HG03025 (cell line): ENCODE data around the gene SRPK2.
"Not testable (repeated sequence)": the region's sequence is repeated elsewhere in the genome, so short reads cannot be mapped to it uniquely, and the experiment has no call there.

Source experiments
- ATAC-seq: cut with Tn5 transposase; IDR thresholded peaks from one replicate; pipeline ENCODE4 v1.9.1; 2021; ENCODE audit warnings: mild to moderate bottlenecking, moderate library complexity; ENCODE audit not compliant: unreplicated experiment, low FRiP score

The SRPK2 gene

DNA sequence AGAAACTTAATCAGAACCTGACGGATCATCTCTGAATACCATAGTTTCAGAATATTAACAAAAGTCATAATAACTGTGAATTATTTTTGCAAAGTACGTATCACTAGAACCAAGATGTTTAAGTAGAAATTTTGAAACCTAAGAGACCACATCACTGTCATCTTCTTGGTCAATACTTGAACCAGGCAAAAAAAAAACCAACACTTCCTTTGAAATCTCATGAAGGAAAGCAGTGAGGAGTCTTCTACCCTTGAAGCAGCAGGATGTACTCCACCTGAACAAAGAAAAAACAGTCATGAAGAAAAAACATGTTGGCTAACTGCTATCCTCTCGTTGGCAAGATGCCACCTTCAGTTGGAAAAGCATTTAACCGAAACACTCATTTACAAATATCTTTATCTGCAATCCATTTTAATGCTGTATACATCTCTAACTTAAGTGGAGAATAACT, 82.4 kb downstream of the SRPK2 start:
- ATAC-seq, result no peak

DNA sequence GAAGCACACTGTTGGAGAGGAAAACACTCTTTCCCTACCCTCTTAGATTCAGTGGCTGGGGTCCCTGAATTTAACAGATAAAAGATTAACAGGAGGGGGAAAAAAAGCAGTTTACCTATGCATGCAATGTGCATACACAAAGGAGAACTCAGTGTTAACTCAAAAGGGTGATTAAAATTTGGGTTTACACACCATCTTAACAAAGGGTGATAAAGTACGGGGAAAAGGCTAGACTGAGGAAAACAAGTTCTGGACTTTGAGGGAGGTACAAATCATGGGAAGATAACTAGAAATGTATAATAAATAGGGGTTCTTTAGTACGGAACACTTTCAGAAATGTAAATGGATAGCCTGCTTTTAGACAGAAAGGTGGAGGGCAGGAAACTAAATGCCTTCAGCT, 83.1 kb downstream of the SRPK2 start:
- no peak for ATAC-seq

DNA sequence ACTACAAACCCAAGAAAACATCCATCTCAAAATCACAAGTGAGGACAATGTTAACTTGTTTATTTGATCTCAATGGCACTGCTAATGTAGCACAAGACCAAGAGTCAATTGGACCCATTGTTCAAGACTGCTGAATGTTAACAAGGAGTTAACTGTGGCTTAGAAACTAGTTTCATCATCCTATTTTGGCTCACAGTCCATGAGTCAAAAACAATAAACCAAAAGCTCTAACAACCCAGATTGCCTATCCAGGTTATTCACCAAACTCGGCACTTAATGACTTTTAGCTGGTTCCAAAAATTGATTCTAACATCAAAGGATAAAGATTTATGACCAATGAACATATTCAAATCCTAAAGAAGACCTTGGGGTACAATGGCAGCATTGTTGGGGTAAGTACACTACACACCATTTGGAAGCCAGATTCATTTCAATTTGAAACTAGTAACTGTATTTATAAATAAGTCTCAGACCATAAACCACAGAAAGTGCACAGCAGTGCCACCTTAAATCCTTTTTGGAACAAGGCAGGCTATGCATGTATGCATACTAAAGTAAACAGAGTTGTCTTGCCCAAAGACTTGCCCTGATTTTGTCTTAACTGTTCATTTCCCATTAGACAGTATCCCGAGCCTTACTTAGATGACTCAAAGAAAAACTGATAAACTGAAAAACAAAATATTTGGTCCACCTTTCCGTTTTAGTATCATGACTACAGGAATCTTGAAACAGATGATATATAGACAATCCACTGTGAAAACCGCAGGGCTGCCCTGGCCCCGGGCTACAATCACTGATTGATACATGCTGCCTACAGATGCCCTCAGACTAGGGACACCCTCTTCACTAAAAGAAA, 84.5 kb downstream of the SRPK2 start:
- ATAC-seq, result peak; percentile 82

DNA sequence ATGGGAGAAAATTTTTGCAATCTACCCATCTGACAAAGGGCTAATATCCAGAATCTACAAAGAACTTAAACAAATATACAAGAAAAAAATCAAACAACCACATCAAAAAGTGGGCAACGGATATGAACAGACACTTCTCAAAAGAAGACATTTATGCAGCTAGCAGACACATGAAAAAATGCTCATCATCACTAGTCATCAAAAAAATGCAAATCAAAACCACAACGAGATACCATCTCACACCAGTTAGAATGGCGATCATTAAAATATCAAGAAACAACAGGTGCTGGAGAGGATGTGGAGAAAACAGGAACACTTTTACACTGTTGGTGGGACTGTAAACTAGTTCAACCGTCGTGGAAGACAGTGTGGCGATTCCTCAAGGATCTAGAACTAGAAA, 88.1 kb downstream of the SRPK2 start:
- ATAC-seq, result not testable (repeated sequence)

DNA sequence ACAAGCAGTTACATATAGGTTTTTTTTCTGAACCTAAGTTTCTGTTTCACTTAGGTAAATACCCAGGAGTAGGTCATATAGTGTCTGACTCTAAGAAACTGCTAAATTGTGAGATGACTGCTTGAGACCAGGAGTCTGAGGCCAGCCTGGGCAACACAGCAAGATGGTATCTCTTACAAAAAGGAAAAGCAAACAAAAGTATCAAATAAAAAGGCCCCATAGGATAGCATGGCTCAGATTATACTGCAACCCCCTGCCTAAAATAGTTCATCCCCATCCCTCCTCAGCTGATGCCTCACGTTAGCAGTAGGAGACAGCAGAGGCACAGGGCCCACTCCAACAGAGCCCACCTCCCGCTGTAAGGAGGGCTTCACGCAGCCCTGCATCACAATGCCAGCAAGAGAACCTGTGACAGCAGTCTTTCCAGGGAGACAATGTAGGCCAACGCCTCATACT, 90.3 kb downstream of the SRPK2 start:
- ATAC-seq, result peak; percentile 87

DNA sequence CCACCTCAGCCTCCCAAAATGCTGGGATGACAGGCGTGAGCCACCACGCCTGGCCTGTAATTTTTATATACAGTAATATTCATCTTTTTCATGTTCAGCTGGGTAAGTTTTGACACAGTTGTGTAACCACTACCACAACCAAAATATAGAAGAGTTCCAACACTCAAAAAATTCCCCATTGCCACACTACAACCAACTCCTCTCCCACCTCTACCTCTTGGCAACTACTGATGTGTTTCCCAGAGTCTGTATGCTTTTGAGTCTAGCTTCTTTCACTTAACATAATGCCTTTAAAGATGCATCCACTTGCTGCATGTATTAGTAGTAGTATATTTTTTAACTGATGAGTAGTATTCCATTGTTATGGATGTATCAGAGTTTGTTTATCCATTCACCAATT, 90.7 kb downstream of the SRPK2 start:
- peak; percentile 20 for ATAC-seq

DNA sequence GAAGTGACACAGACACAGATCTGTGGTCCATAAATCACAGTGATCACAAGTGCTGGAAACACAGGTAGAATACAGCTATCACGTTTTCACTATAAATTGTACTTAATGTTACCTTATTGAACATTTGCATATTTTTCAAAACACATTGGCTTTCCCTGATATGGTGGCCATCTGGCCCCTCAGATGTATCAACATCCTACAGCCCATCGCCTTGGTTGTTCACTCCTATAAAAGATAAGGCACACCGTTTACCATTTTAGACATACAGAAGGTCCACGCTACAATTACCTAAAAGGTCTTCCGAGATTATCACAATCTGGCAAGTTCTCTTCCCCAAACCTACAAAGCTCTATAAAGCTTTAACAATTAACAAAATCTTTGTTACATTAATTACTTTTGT, 91.4 kb downstream of the SRPK2 start:
- no peak for ATAC-seq

DNA sequence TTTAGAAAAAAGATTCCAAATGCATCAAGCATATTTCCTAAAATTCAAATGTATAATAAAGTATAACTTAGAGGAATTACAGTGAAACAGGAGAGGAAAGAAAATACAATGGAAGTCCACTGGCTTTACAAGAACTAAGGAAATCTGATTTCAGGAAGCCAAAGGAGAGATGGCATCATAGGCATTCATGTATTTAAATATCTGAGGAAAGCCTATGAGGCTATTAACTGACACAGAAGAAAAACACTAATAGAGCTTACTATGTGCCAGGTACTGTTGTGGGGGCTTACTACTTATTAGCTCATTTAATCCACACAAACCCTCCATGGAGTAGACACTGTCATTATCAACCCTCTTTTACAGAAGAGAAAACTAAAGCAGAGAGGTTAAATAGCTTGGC, 92.2 kb downstream of the SRPK2 start:
- no peak for ATAC-seq

DNA sequence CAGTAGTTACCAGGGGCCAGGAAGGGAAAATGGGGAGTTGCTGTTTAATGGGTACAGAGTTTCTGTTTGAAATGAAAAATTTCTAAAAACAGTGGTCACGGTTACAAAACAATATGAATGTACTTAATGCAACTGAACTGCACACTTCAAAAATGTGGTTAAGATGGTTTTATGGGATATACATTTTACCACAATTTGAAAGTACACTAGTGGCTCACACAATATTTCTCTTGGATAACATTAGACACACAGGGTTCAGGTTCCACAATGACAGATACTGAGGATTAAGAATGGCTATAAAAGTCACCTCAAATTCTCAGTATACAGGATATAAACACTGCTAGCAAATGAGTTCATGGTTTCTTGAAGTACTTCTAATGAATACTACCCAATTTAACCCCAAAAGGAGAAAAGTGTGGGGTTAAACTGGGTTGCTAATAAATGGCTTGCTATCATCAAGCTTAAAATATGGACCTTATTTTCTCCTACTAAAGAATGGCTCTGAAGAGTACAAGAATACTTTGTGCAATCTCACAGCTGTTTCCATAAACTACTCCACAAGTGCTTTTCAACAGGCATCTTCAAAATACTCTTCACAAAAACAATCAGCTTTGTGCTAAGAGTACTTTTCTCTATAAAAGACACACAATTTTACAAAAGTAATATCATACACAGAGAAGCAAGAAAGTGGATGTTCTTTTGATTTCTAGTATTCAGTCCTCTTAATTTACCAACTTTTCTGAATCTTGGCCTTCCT, 92.9 kb downstream of the SRPK2 start:
- no peak for ATAC-seq

DNA sequence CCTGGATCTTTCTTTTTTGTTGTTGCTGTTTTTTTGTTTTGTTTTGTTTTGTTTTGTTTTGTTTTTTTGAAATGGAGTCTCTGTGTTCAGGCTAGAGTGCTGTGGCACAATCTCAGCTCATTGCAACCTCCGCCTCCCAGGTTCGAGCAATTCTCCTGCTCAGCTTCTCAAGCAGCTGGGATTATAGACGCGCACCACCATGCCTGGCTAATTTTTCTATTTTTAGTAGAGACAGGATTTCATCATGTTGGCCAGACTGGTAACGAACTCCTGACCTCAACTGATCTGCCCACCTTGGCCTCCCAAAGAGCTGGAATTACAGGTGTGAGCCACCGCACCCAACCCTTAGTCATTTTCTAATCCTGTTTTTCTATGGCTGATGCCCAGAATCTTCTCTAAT, 94.2 kb downstream of the SRPK2 start:
- not testable (repeated sequence) for ATAC-seq

DNA sequence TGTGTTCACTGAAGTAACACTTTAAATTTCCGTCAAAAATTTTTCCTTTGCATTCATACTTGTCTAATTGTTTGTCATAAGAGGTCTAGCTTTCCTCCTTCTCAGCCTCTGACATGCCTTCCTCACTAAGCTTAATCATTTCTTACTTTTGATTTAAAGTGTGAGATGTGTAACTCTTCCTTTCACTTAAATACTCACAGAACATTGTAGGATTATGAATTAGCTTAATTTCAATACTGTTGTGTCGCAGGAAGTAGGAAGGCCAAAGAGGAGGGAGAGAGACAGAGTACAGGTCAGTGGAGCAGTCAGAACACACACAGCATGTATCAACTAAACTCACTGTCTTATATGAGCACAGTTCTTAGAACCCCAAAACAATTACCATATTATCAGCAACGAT, 99.0 kb downstream of the SRPK2 start:
- ATAC-seq, result no peak

DNA sequence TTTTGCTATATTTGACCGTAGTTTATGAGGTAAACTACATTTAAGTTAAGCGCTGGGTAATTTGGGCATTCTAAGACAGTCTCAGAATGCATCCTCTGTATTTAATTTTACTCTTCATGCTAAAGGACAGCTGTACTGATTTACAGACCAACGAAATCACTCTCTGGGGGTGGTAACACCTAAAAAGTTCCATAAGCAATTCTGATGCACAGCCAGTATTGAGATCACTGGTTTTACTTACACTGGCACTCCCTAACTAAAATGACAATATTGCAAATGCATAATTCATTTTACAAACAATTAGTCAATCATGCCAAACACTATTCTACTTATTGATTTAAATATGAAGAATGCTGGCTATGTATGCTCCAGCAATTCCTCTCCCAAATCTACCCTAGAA, 102.3 kb downstream of the SRPK2 start:
- no peak for ATAC-seq

DNA sequence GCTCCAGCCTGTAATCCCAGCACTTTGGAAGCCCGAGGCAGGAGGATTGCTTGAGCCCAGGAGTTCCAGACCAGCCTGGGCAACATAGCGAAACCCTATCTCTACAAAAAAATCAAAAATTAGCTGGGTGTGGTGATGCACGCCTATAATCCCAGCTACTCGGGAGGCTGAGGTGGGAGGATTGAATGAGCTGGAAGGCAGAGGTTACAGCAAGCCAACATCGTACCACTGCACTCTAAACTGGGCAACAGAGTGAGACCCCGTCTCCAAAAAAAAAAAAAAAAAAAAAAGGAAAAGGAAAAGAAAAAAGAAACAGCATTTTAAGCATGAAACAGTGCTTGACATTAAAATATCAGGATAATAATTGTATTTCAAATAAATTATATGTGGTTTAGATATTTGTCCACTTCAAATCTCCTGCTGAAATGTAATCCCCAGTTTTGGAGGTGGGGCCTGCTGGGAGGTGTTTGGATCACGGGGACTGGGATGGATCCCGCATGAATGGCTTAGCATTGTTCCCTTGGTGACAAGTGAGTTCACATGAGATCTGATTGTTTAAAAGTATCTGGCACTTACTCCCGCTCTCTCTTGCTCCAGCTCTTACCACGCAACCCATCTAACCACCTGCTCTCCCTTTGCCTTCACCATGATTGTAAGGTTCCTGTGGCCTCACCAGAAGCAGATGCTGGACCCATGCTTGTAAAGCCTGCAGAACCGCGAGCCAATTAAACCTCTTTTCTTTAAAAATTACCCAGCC, 103.4 kb downstream of the SRPK2 start:
- ATAC-seq, result no peak

DNA sequence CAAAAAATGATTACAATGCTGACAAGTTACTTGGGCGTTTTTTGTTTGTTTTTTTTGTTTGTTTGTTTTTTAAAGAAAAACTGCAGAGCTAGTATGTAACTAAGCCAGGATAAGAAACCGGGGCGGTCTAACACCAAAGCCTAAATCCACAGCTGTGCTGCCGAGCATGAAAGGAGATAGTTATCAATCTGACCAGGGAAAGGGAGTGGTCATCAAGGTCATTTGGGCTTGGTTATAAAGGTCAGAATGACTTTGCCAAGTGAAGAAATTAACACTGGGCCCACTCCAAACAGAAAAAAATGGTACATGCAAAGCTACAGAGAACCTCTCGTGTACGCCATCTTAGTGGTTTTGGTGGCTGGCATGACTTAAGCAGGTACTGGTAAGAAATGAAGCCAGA, 104.7 kb downstream of the SRPK2 start:
- no peak for ATAC-seq

DNA sequence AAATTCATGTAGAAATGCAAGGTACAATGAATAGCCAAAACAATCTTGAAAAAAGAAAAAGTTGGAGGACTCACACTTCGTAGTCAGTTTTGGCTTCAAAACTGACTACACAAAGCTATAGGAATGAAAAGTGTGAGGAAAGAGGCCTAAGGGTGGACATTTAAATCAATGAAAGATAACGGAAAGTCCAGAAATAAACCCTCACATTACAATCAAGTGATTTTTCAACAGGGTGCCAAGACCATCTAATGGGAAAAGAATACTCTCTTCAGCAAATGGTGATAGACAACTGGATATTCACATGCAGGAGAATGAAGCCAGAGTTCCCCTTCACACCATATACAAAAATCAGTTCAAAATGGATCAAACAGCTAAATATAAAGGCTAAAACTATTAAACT, 106.8 kb downstream of the SRPK2 start:
- no peak for ATAC-seq

DNA sequence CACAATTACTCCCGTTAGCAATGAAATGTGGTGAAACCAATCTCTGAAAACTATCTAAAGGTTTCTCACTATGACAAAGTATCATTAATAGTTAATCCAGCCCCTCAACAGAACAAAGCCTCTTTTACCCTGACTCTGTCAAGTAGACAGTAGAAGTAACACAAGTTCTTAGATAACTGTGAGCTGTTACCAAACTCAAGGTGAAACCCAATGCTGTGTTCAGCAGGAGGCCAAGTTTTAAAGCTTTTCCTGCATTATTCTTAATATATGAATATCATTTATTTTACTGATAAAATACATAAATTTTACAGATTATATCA, 109.1 kb downstream of the SRPK2 start:
- no peak for ATAC-seq

DNA sequence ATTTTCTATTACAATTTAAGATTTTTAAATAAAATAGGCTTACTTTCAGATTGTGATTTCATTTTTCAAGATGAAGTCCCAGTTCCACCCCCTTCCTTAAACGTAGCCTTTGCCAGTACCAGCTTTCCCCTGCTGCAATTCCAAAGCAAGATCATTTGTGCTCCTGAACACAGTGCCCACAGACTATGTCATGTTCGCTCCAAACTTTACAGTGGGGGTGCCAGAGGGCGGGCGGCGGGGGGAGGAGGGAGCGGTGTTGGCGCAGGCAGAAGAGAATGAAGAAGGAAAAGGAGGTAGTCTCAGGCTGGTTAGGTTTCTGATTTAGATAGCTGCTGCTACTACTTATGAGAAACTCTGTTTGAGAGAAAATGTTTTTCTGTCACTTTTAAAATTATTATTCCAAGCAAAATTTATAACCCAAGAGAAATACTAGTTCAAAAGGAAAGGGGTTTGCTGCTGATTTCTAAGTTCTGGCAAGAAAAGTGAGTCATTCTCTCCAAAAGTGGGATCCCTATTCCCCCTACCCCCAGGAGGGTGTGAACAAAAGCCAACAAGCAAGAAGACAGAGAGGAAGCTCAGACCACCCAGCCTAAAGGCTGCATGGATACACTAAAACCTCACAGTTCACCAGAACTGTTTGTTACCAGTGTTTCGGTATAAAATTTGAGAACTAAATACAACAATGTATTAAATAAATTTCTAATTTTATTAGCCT, 109.6 kb downstream of the SRPK2 start:
- ATAC-seq, result no peak

DNA sequence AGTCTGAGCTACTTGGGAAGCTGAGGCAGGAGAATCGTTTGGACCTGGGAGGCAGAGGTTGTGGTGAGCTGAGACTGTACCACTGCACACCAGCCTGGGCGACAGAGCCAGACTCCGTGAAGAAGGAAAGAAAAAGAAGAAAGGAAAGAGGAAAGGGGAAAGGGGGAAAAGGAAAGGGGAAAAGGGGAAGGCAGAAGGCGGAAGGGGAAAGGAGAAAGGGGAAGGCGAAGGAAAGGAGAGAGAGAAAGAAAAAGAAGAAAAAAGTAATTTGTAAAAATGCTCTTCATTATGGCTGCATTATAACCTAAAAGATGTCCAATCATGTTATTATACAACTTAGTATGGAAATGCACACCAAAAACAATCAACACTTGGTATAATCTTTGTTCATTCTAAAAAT, 110.2 kb downstream of the SRPK2 start:
- no peak for ATAC-seq

DNA sequence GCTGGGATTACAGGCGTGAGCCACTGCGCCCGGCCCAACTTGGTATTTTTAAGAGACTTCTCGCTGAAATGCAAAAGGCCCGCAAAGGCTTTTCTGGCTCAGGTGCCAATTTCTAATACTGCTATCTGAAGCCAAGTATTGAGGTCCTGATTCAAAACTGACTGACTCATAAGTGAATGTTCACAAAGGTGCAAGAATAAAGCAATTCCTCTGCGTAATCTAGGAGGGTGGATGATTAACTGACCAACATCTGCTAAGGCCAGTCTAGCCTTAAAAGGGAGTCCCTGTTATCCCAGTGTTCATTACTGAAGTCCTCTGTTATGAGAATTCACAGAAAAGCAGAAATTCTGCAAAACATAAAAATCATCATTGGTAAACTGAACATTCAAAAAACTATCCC, 111.4 kb downstream of the SRPK2 start:
- no peak for ATAC-seq

DNA sequence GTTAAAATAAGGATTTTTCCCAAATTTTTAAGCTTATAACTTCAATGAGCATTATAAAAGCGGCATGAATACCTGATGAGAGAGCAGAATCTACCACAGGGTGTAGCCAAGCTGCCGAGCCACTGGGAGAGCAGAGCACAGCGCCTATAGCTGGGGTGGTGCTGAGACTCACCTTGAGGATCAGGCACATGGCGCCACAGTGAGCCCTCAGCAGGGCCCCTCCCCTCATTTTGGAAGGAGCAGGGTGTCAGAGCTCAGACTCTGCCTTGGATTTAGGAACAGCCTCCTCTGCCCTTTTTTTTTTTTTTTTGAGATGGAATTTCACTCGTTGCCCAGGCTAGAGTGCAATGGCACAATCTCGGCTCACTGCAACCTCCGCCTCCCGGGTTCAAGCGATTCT, 118.6 kb downstream of the SRPK2 start:
- ATAC-seq, result no peak

DNA sequence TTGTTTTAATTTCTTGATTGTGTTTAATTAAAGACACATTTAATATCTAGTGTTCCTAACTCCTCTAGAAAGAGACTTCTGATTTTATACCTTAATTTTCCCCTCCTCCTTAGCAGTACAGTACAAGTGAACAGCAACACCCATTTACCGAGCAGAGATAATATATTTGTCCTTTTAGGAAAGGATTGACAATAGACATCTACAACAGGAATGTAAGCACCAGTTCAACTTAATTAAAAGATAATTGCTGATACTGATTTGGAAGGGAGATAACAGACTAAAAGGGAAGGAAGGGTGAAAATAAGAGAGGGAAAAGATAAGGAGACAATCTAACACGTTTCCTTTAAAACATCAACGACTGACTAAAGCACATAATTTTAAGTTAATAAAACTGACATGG, 119.3 kb downstream of the SRPK2 start:
- ATAC-seq, result no peak
